NCI-H460 (cell line): ENCODE results near the gene RECQL5. TPM values are rescaled to one million over a fixed set of nuclear protein-coding genes. Genes with fewer than 3 reads are reported as not detected.

ENCODE experiments used
- DNase-seq: peaks from one replicate; pipeline ENCODE4 v3.0.0-alpha.2; 2016; ENCODE audit warnings: low read depth; ENCODE audit errors: extremely low read depth
- polyA plus RNA-seq: library from polyadenylated mRNA; depleted of rRNA; stranded (reverse); fragments of >200 nt; gene quantifications from 2 replicates; pipeline ENCODE4 v1.2.3, GENCODE V29; 2014; cell fraction: nucleus; rRNA removed
- total RNA-seq: library from RNA; depleted of rRNA; stranded (reverse); fragments of >200 nt; shearing (Covaris generic); gene quantifications from 2 replicates; pipeline ENCODE4 v1.2.3, GENCODE V29; 2014; rRNA removed

RECQL5 gene
- total RNA-seq = 23.5 and 25.5 TPM in 2 replicates
- polyA plus RNA-seq = 51.7 and 92.1 TPM in 2 replicates

DNA sequence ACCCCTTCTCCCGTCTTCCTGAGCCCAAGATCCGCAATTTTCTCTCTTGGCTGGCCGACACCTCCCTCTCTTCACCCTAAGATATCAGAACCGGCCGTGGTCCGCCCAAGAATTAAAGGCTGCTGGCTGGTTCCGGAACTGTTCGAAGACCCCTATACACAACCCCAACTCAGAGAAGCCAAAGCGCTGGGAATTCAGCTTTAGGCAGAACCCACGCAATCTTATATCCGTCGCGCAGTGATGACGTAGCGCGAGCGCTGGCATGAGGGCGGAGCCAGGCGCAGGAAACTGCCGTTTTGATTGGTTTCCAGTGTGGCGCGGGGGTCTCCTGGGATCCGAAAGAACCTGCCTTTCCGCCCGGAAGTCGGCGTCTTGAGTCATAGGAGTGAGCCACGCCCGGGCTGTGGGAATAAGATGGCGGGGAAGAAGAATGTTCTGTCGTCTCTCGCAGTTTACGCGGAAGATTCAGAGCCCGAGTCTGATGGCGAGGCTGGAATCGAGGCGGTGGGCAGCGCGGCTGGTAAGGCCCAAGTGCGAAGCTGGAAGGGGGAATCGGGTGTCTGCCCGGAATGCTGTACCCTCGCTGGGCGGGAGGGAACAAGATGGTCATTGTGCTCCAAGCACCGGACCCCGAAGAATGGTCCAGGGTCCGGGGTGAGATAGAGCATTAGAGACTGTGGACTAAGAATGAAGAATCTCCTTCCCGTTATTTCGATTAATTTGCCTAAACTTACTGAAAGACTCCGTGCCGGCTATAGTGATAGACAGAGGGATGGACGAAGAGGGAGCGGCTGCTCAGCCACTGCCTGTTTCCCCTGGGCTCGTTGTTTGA is at the start of gene RECQL5, which contains the start of gene SAP30BP:
RECQL5 (minus strand) TSS at position 196 of the 832 bp plus-strand sequence. CDS start 597 bp downstream, outside the sequence.
SAP30BP (plus strand) TSS at position 380 of the 832 bp plus-strand sequence; CDS start at position 415, 35 bp downstream.
- peak; percentile 99 for DNase-seq

DNA sequence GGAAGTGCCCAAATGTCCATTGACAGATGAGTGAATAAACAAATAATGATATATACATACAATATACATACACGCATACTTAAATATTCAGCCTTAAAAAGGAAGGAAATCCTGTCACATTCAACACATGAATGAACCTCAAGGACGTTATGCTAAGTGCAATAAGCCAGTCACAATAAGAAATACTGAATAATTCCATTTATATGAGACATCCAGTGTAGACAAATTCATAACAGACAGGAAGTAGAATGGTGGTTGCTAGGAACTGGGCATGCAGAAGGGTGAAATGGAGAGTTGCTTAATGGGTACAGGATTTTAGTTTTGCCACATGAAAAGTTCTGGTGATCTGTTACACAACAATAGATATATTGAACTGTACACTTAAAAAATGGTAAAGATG is 45.5 kb upstream of the RECQL5 start:
- no peak for DNase-seq

DNA sequence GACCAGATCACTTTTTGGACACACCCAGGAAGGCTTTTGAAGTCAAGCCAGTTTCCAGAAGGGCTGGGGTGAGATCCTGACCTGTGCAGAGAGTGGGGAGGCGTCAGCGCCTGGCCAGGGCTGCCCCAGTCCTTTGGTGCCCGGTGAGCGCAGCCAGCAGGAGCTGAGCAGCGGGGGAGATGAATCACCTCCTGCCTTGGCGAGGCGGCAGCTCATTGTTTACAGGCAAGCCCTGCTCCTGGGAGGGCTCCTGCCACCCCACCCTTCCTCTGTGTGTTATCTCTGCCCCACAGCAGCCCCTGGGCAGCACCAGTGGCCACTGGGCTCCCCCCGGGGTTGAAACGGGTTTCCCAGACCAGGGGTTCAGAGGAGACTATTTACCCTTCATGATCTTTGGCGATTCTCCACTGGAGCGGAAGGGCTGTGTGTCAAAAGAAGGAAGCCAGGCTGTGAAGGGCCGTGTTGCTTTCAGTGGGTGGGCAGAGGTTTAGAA is 40.2 kb upstream of the RECQL5 start:
- peak; percentile 60 for DNase-seq

DNA sequence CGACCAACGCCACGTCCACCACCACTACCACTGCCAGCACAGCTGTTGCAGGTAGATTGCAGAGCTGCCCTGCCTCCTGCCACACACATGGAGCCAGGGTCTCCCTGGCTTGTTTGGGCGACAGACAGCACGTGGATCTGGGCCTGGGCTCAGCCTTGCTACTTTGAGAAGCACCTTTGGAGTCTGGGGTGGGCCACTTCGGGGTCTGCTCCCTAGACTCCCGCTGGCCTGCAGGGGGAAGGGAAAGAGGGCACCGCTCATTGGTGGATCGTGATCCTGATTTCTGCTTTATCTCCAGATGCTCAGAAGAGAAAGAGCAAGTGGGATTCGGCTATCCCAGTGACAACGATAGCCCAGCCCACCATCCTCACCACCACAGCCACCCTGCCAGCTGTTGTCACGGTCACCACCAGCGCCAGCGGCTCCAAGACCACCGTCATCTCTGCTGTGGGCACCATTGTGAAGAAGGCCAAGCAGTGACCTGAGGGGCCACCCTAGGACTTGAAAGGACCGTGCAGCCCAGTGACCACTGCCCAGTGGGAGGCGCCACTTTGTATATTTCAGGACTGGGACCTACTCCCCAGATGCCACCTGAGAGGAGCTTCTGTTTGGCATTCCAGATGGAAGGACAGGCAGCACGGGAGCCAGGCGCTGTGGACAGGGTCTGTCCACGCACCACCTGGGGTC is 39.2 kb upstream of the RECQL5 start:
- DNase-seq = no peak

DNA sequence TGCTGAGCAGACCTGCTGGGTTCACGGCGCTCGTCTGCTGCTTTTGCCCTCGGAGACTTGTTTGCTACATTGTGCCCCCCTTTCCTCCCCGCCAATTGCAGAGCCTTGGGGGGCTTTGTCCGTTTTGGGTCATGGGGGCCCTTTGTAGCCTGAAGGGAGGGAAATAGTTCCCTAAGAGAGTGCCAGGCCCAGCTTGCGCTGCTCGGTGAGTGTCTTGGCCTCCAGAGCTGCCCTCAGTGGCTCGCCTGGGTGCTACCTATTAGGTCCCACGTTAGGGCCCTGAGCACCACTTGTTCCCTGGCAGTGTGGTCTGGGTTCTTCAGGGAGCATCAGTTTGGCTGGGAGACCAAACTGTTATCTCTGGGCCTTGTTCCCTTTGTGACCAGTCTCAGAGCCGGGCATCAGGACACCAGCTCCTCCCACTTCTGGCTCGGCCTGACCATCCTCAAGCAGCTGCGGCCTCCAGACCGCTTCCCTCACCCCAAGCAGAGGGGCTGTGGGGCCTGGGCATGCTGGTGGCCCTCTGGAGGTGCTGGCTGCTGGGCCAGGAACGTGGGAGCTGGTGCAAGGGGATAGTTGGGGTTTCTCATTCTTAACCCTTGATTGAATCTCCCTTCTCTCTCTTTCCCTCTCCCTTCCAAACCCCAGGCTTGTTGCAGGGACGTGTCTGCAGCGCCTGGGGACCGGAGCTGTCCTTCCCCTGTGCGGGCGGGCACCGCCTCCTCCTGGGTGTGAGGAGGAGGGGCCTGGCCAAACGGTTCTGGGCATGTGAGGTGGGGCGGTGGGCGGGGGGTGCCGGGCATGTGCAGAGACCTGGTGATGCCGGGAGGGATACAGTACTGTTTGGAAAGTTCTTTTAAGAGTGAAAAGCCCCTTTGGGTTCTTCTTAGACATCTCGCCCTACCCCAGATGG is 38.3 kb upstream of the RECQL5 start:
- no peak for DNase-seq

DNA sequence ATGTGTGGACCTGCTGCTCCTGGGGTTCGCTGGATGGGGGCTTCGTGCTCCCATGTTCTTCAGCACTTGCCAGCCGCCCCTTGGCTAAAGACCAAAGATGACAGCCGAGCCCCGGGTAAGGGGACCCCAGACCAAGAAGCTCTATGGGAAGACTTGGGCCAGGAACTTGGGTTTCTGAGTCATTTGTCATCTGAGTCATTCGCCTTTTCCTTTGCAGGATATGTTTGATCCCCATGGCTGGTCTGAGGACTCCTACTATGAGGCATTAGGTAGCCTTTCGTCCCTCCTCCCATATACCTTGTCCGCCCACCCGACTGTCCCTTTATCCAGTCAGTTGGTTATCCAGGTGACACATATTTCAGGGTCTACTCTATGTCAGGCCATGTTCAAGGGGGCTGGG is 36.6 kb upstream of the RECQL5 start:
- DNase-seq = no peak

DNA sequence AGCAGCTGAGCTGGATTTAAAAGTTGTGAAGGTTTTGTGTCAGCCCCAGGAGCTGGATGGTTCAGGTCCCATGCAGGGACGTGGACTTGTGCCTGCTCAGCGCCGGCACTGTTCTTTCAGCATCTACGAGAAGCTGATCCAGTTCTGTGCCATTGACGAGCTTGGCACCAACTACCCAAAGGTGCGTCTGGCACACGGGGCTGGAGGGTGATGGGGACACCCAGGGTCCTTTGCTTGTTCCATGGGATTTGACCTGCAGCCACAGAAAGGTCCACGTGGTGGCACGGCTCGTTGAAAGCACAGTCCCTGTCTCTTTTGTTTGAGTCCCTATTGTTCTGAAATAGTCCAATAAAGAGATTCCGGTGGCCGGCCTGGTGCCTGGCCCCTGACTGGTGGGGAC is 36.2 kb upstream of the RECQL5 start:
- no peak for DNase-seq

DNA sequence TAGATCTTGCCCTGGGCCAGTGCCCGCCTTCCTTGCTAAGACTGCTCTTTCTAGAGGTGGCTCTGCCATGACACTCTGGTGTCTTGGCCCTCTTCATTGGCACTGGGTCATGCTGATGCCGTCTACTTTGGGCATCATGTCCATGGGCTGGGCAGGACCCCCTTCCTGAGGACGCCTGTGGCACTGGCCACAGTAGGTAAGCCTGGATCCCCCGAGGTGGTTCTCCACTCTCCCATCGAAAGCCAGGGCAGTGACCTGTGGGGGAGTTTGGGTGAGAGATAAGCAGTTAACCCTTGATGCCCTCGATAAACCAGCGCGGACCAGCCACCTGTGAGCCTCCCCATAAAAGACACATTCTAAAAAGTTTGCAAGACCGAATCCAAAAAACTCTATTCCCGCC is 34.3 kb upstream of the RECQL5 start:
- no peak for DNase-seq

DNA sequence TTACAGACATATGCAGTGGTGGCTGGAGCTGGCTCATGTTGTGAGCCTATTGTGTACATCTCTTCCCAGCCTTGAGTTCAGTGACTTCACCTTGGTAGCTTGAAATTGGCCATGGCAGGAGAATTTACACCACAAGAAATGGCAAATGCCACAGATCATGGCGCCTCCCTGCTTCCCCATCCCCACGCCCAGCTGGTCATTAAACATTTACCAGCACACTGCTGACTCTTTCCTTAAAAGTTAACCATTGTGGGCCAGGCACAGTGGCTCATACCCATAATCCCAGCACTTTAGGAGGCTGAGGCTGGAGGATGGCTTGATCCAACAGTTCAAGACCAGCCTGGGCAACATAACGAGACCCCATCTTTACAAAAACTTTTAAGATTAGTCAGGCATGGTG is 31.7 kb upstream of the RECQL5 start:
- no peak for DNase-seq

DNA sequence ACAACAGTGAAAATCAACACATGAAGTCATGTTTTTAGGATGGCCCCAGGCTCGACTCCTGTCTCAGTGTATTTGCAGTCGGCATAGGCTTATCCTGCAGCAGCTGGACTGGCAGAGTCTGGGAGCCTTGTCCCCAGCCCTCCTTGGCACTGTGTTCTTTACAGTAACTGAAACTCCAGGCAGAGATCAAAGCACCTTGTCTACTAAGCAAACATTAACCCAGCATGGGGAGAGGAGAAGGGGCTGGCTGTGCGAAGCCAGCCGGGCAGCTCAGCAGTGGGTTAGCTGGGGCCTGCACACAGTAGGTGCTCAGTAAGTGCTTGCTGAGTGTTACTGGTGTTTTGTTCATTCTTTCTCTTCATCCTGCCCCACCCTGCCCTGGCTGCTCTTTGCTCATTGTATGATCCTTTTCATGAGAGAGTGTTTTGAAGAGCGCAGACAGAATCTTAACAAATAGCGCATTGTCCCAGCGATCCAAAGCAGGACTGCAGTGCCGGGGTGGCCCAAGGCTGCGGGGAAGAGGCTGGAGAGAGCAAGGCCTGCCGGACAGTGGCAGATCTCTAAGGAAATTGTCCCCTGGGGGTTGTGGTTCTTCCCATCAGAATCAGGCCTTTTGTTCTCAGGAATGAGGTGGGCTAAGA is 30.8 kb upstream of the RECQL5 start:
- DNase-seq = no peak

DNA sequence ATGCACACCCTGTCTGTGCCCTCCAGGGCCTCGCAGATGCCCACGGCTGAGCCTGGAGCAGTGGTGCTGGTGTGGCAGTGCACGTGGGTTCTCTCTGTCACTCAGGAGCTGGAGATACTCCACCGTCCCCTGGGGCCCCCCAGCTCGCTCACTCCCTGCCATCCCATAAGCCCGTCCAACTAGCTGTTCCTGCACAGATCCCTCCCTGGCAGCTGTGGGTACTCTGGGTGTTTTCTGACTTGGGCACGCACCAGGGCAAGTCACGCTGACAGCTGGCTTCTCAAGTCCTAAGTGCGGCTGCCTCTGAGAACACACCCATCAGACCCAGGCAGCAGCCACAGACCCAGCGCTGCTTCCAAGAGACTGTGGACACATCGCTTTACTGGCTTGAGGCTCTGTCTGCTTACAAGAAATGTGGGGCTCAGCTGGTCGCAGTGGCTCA is 28.9 kb upstream of the RECQL5 start:
- DNase-seq = no peak

DNA sequence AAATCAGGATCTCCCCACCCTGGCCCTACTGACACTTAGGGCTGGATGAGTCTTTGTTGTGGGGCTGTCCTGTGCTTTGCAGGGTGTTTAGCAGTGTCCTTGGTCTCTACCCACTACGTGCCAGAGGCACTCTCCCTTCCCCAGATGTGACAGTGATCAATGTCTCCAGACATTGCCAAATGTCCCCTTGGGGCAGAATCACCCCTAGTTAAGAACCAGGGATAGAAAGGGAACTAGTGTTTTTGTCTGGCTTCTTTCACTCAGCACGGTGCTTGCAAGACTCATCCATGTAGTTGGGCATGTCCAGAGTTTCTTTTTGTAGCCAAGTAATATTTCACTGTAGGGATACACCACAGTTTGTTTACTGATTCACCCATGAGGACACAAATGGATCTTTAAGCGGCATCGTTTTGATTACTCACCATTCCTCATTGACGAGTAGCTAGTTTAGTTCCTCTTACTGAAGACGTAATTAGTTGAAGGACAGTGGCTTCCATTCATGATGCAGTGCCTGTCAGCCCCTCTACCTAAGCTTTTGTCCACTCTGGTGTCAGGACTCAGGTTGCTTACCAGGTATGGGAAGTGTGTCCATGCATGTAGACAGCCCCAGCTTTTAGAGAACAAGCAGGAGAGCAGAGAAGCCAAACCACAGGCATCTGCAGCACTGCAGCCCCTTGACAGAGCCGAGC is 28.3 kb upstream of the RECQL5 start:
- no peak for DNase-seq

DNA sequence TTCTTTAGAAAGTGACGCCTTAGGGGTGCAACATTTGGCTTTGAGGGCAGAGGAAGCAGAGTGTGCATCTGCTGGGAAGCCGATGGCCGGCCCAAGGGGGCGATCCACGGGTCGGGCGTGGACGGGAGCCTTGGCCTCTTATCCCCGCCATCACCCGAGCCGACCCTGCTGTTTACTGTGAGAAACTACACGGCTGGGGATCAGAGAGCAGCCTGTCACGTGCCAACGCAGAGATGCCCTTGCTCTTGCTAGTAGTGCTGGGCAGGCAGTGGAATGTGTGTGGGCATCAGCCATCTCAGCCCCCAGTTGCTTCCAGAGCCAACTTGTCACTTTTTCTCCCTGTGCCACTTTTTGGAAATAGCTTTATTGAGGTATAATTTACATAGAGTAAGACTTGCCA is 27.6 kb upstream of the RECQL5 start:
- no peak for DNase-seq

DNA sequence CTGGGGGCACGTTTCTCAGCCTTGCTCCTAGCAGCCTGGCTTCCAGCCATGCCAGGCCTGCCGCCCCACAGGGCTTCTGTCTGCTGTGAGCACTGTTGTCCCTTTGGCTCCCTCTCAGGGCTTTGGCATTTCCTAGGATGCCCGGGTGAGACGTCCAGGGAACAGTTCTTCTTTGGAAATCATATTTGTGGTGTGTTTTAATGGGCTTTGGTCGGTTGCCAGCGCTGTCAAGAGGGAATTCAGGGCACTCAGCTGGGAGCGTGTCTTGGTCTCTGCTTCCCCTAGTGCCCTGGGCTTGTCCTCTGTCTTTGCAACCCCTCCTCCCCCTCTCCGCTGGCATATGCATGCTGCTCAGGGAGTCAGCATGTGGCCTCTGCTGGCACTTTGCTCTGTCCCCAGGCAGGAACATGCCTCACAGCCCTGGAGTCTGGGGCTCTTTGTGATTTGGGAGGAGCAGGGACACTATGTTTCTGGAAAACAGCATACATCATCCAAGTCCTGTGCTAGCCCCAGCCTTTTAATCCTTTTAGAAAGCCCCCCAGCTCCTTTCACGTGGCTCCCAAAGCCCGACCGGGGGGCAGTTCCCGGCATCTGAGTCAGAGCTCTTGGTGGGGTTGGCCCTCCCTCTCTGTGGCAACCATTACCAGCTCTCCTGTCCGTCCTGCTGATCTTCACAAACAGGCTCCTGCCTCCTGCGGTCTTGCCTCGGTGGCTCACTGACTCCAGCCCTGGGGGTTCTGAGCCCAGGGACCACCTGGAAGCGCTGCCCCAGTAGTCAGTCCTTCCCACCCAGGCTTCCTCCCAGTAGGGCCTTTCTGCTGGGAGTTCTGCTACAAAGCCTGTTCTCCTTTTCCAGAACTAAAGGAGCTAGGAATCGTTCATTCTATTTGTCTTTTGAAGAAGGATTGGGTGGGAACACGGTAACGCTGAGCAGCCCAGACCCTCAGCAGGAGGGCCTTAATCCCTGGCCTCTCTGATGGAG is 26.8 kb upstream of the RECQL5 start:
- no peak for DNase-seq

DNA sequence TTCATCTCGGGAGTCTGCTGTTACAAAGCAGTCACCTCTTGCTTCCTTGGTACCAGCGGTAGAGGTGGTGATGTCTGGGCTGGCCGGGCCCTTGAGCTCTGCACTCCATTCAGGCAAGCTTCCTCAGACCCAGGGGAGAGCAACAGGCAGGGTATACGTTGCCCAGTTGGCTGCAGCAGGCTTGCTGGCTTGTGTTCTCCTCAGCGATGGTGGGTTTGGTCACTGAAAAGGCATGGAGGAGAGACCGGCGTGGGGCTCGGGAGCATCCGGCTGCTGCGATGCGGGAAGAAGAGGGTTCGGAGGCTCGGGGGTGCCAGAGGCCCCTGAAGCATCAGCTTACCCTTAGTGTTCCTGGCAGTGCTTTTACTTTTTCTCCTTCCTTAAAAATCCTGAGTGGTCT is 26.0 kb upstream of the RECQL5 start:
- no peak for DNase-seq

DNA sequence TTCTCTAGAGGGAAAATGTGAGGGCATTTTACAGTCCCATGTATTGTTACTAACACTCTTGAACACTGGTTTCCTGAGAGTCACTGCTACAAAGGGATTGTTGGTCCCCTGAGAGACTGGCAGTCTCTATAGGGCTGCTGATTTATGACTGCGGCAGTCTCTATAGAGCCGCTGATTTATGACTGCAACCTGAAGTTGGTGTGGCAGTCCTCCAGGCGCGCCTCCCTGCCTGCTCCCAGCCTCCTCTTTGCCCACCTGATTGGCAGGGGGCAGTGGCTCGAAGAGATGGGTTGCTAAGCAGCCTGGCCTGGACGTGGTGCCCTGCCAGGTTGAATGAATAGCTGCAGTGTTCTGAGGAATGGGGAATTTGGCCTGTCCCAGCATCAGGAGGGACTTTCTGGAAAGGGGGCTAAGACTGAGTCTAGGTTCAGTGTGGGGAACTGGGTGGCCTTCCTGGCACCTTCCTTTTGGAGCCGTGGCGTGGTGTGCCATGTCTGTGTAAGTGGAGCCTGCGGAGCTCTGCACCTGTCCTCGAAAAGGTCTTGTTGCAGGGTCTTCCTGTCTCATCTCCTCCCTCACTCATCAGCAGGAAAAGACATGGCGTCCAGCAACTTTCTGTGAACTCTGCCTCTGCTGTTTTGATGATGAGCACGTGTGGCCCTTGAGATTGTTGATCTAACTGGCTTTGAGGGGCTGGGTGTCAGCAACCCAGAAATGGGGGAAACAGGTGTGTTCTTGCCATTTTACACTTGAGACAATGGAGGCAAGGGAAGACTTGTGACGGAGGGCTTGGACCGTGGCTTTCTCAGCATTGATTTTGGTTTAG is 25.1 kb upstream of the RECQL5 start:
- DNase-seq = no peak

DNA sequence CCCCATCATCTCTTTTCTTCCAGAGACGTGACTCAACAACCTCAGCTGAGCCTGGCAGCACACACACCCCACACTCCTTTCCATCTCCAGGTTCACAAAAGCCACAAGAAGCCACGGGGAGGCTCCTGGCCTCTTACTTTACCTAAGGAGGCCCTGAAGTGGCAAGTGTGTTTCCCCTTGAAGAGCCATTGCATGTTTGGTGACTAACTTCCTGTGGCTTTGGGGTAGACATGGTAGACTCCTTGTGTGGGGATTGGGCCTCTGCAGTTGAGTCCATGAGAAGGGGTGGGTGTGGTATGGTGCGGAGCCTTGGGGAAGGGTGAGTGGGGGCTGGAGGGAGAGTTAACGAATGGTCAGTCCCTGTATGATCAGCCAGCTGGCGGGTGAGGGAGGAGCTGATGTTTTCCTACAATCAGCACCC is 24.4 kb upstream of the RECQL5 start:
- DNase-seq = no peak
